Common myeloid progenitor, CD34-positive (primary cell): ENCODE data around the gene MPIG6B.

Source experiments
- CTCF ChIA-PET: fragments of 350-600 bp; sonication (Branson Sonifier 250); formaldehyde crosslinking; loops from one replicate; lab custom pipeline; 2021; ENCODE audit warnings: antibody characterized with exemption; lab: Charles Lee
- POLR2A ChIA-PET: fragments of 350-600 bp; sonication (Branson Sonifier 250); formaldehyde crosslinking; loops from one replicate; lab custom pipeline; 2021; ENCODE audit warnings: antibody characterized with exemption; lab: Charles Lee
- DNase-seq, 3 donors: peaks; one replicate each; pipeline versions ENCODE4 v3.0.0 to v3.0.0-alpha.2; 2013
- H3K27ac ChIP-seq, 2 experiments: 1 replicate in 1 of 2; 2 replicates in 1 of 2; pipeline ENCODE4 v1.7.0; 2013; ENCODE audit warnings: inconsistent platforms in 2 of 2, low read length in 2 of 2, mild to moderate bottlenecking in 2 of 2, low read depth in 1 of 2, moderate library complexity in 1 of 2; ENCODE audit not compliant: severe bottlenecking in 2 of 2, insufficient read depth in 1 of 2, poor library complexity in 1 of 2
- H3K27me3 ChIP-seq, 5 experiments: replicated peaks in 2 of 5; 1 replicate in 3 of 5; 2 replicates in 2 of 5; pipeline versions ENCODE4 v1.6.1 to v1.7.0; 2013; ENCODE audit warnings: low read length in 4 of 5, mild to moderate bottlenecking in 2 of 5, moderate library complexity in 2 of 5, inconsistent platforms in 1 of 5; ENCODE audit not compliant: insufficient read depth in 5 of 5, control insufficient read depth in 4 of 5
- H3K36me3 ChIP-seq, 4 experiments: 1 replicate in 2 of 4; 2 replicates in 2 of 4; pipeline versions ENCODE4 v1.6.1 to v1.7.0; 2013; ENCODE audit warnings: low read length in 3 of 4, control low read depth in 1 of 4, mild to moderate bottlenecking in 1 of 4; ENCODE audit not compliant: control insufficient read depth in 4 of 4, insufficient read depth in 4 of 4
- H3K4me1 ChIP-seq, 4 experiments: 1 replicate in 3 of 4; 2 replicates in 1 of 4; pipeline versions ENCODE4 v1.6.1 to v1.7.1; 2013; ENCODE audit warnings: low read length in 3 of 4, mild to moderate bottlenecking in 3 of 4, control low read depth in 1 of 4, inconsistent platforms in 1 of 4, moderate library complexity in 1 of 4; ENCODE audit not compliant: control insufficient read depth in 4 of 4, insufficient read depth in 4 of 4; ENCODE audit errors: control extremely low read depth in 1 of 4
- H3K4me3 ChIP-seq, 7 experiments: 1 replicate in 4 of 7; 2 replicates in 3 of 7; pipeline versions ENCODE4 v1.5.1 to v1.7.0; 2013; ENCODE audit warnings: mild to moderate bottlenecking in 7 of 7, low read length in 6 of 7, moderate library complexity in 6 of 7, inconsistent platforms in 2 of 7, low read depth in 2 of 7, control low read depth in 1 of 7; ENCODE audit not compliant: insufficient read depth in 4 of 7, control insufficient read depth in 1 of 7; ENCODE audit errors: extremely low read depth in 1 of 7
- H3K9me3 ChIP-seq, 5 experiments: 1 replicate in 4 of 5; 2 replicates in 1 of 5; pipeline versions ENCODE4 v1.6.1 to v1.7.1; 2013; ENCODE audit warnings: low read length in 4 of 5, mild to moderate bottlenecking in 2 of 5, inconsistent platforms in 1 of 5, low read depth in 1 of 5, moderate library complexity in 1 of 5; ENCODE audit not compliant: control insufficient read depth in 4 of 5, insufficient read depth in 2 of 5; ENCODE audit errors: control extremely low read depth in 1 of 5
- WGBS: methylation state at CpG from one replicate; pipeline ENCODE4 v1.1.5; 2013; ENCODE audit not compliant: insufficient coverage; 5-methylcytosine and 5-hydroxymethylcytosine counted together

The MPIG6B gene

GRCh38 chr6:31736768-31737314 lies 13.7 kb downstream of the MPIG6B start:
- Histone ChIP-seq H3K4me3 (peak overlapping the region in 6 of 7 experiments; percentile 92 to 100 (median 96)), H3K4me1 (peaks cover 22 to 73% (median 62%) of the 10 kb centered on the region in 4 experiments), H3K9me3 (no peaks in the 10 kb centered on the region), H3K27me3 (no peaks in the 10 kb centered on the region), H3K27ac (peak overlapping the region; percentile 99), H3K36me3 (peaks cover 8 to 27% (median 20%) of the 10 kb centered on the region in 4 experiments)
- 1% methylated on average over 10 of the region's 10 CpGs for WGBS
- ChIA-PET POLR2A (interaction anchor here (0.6 to 4.0 kb wide), 14 partner anchors 9 to 1221 kb away, joined by 3 to 21 read pairs (median 6); partner anchors contain the start of genes ABHD16A, C6orf47, CSNK2B and GPANK1), CTCF (interaction anchor here (1.3 to 19.7 kb wide), 9 partner anchors 8 to 222 kb away, joined by 3 to 268 read pairs (median 9); partner anchors contain the start of genes DDAH2, HSPA1B, MPIG6B and NELFE)
- peak in 1 of 3 donors; percentile 38 for DNase-seq

GRCh38 chr6:31737315-31737990 lies 14.3 kb downstream of the MPIG6B start:
- POLR2A ChIA-PET: interaction anchor here (0.5 to 4.0 kb wide), 20 partner anchors 7 to 1221 kb away, joined by 3 to 53 read pairs (median 5); partner anchors contain the start of genes ABHD16A, BAG6, C6orf47 and CSNK2B
- 0% methylated on average over 4 of the region's 7 CpGs for WGBS

GRCh38 chr6:31737991-31738979 lies 15.1 kb downstream of the MPIG6B start:
- Histone ChIP-seq H3K27me3 (no peaks in the 10 kb centered on the region), H3K4me1 (peaks cover 22 to 71% (median 60%) of the 10 kb centered on the region in 4 experiments), H3K36me3 (peaks cover 4 to 28% (median 22%) of the 10 kb centered on the region in 4 experiments), H3K9me3 (no peaks in the 10 kb centered on the region), H3K4me3 (peak overlapping the region; percentile 2 to 100 (median 96)), H3K27ac (peak overlapping the region; percentile 99)
- CTCF ChIA-PET: interaction anchor here (0.6 to 19.7 kb wide), 17 partner anchors 9 to 221 kb away, joined by 3 to 268 read pairs (median 4); partner anchors contain the start of genes DDAH2, HSPA1A, HSPA1L and LSM2
- peak; percentile 96 to 98 (median 98) for DNase-seq
- 0% methylated on average over 3 of the region's 6 CpGs for WGBS
- POLR2A ChIA-PET: interaction anchor here (0.5 to 4.0 kb wide), 21 partner anchors 8 to 179 kb away, joined by 3 to 53 read pairs (median 5); partner anchors contain the start of genes ABHD16A, BAG6, C6orf47 and CSNK2B

More at GRCh38 chr6:31737315-31737990, 14.3 kb downstream of the MPIG6B start:
- H3K36me3 ChIP-seq: peaks cover 4 to 26% (median 22%) of the 10 kb centered on the region in 4 experiments
- peak overlapping the region; percentile 99 for H3K27ac ChIP-seq
- DNase-seq: peak; percentile 59 to 90 (median 84)
- peak overlapping the region in 6 of 7 experiments; percentile 92 to 100 (median 96) for H3K4me3 ChIP-seq
- H3K27me3 ChIP-seq: no peaks in the 10 kb centered on the region
- CTCF ChIA-PET: interaction anchor here (0.9 to 19.7 kb wide), 12 partner anchors 9 to 222 kb away, joined by 3 to 268 read pairs (median 8); partner anchors contain the start of genes DDAH2, HSPA1A, HSPA1B and HSPA1L
- peaks cover 22 to 74% (median 62%) of the 10 kb centered on the region in 4 experiments for H3K4me1 ChIP-seq
- no peaks in the 10 kb centered on the region for H3K9me3 ChIP-seq

- Histone ChIP-seq H3K36me3 (peaks cover 2 to 28% (median 18%) of the 10 kb centered on the region in 4 experiments), H3K27me3 (no peaks in the 10 kb centered on the region), H3K4me1 (peaks cover 15 to 56% (median 44%) of the 10 kb centered on the region in 4 experiments), H3K27ac (peak within 1 kb of the TSS; percentile 99), H3K4me3 (peak within 1 kb of the TSS; percentile 71 to 100 (median 75)), H3K9me3 (no peaks in the 10 kb centered on the region)
- DNase-seq: peak; percentile 96 to 98 (median 97)
- CTCF ChIA-PET: interaction anchor here (0.7 to 19.7 kb wide), 12 partner anchors 11 to 124 kb away, joined by 3 to 268 read pairs (median 5); partner anchors contain the start of genes DDAH2, LSM2, LY6G6C and MPIG6B
- POLR2A ChIA-PET: interaction anchor here (0.5 to 4.0 kb wide), 11 partner anchors 8 to 219 kb away, joined by 3 to 53 read pairs (median 4); partner anchors contain the start of genes DDAH2, HSPA1B, LSM2 and MPIG6B
- WGBS: 0% methylated on average over 49 of the region's 58 CpGs
Observed at GRCh38 chr6:31739639-31740396, 16.6 kb downstream of the MPIG6B start, which contains the start of gene MSH5. Gene MSH5 (plus strand): TSS chr6:31740005. CDS start chr6:31740467, 462 bp downstream.

GRCh38 chr6:31740397-31741223 lies 17.4 kb downstream of the MPIG6B start:
- ChIA-PET CTCF (interaction anchor here (0.6 to 19.7 kb wide), 14 partner anchors 9 to 91 kb away, joined by 3 to 268 read pairs (median 4); partner anchors contain the start of genes DDAH2, LSM2, LY6G6C and MPIG6B), POLR2A (interaction anchor here (0.9 to 4.0 kb wide), 8 partner anchors 9 to 87 kb away, joined by 3 to 53 read pairs (median 6); partner anchors contain the start of genes DDAH2, GPANK1, HSPA1B and MPIG6B)
- Histone ChIP-seq H3K27me3 (no peaks in the 10 kb centered on the region), H3K36me3 (peaks cover 6 to 34% (median 18%) of the 10 kb centered on the region in 4 experiments), H3K9me3 (no peaks in the 10 kb centered on the region), H3K4me1 (peaks cover 15 to 51% (median 40%) of the 10 kb centered on the region in 4 experiments), H3K27ac (peak overlapping the region; percentile 99), H3K4me3 (peak overlapping the region; percentile 68 to 100 (median 74))
- WGBS: 5% methylated on average over 25 of the region's 29 CpGs
- no peak for DNase-seq
